T-helper 2 cell (primary cell): Measurements from ENCODE around the gene FABP6.
"Not testable (repeated sequence)": the region's sequence is repeated elsewhere in the genome, so short reads cannot be mapped to it uniquely, and the experiment has no call there.

Experiments used
- DNase-seq, 5 experiments: peaks; one replicate each; pipeline versions ENCODE4 v3.0.0 to v3.0.0-alpha.2; 2012 to 2022

FABP6 gene

GRCh38 chr5:160221082-160221481, 8.2 kb upstream of the FABP6 start:
- no peak for DNase-seq

GRCh38 chr5:160227012-160227411, 2.3 kb upstream of the FABP6 start:
- DNase-seq: no peak

- DNase-seq: peak in 1 of 5 experiments; percentile 78
Observed at GRCh38 chr5:160230686-160231527, 1.6 kb downstream of the FABP6 start.

GRCh38 chr5:160231783-160232342, 2.6 kb downstream of the FABP6 start:
- DNase-seq: peak in 1 of 5 experiments; percentile 12

GRCh38 chr5:160233215-160233614, 3.9 kb downstream of the FABP6 start:
- peak in 1 of 5 experiments; percentile 5 for DNase-seq

GRCh38 chr5:160235731-160236130, 6.4 kb downstream of the FABP6 start:
- DNase-seq: no peak

GRCh38 chr5:160237571-160238093, 8.3 kb downstream of the FABP6 start:
- no peak for DNase-seq

- no peak for DNase-seq
Observed at GRCh38 chr5:160240350-160240749, 11.0 kb downstream of the FABP6 start.

- DNase-seq: no peak
Observed at GRCh38 chr5:160242145-160242544, 12.8 kb downstream of the FABP6 start.

- DNase-seq: no peak
Observed at GRCh38 chr5:160245506-160246086, 16.3 kb downstream of the FABP6 start.

- DNase-seq: not testable (repeated sequence)
Observed at GRCh38 chr5:160249570-160249969, 20.3 kb downstream of the FABP6 start.

GRCh38 chr5:160250226-160250625, 20.9 kb downstream of the FABP6 start:
- no peak for DNase-seq

- no peak for DNase-seq
Observed at GRCh38 chr5:160250826-160251225, 21.5 kb downstream of the FABP6 start.

GRCh38 chr5:160251406-160252155, 22.3 kb downstream of the FABP6 start:
- DNase-seq: no peak

- no peak for DNase-seq
Observed at GRCh38 chr5:160252916-160253315, 23.6 kb downstream of the FABP6 start.

- no peak for DNase-seq
Observed at GRCh38 chr5:160253441-160253840, 24.1 kb downstream of the FABP6 start.

GRCh38 chr5:160254706-160255105, 25.4 kb downstream of the FABP6 start:
- DNase-seq: no peak

- no peak for DNase-seq
Observed at GRCh38 chr5:160259341-160259740, 30.0 kb downstream of the FABP6 start.

GRCh38 chr5:160260006-160260775, 30.9 kb downstream of the FABP6 start:
- DNase-seq: no peak

- DNase-seq: no peak
Observed at GRCh38 chr5:160260881-160261815, 31.8 kb downstream of the FABP6 start.
